Mesothelial cell of epicardium (in vitro differentiated cells): Measurements from ENCODE around the gene STPG4. TPM values are rescaled to one million over a fixed set of nuclear protein-coding genes. Genes with fewer than 3 reads are reported as not detected.

ENCODE experiments used
- DNase-seq, 2 experiments: peaks; one replicate each; pipeline ENCODE4 v3.0.0; 2021; ENCODE audit warnings: low spot score in 2 of 2; ENCODE audit not compliant: unreplicated experiment in 2 of 2
- H3K27ac Mint-ChIP-seq: 2 replicates; pipeline ENCODE4 v1.8.0; 2021; ENCODE audit warnings: mixed read lengths
- H3K27me3 Mint-ChIP-seq: 2 replicates; pipeline ENCODE4 v1.8.0; 2021; ENCODE audit warnings: low read depth, mixed read lengths
- H3K36me3 Mint-ChIP-seq: 2 replicates; pipeline ENCODE4 v1.8.0; 2021; ENCODE audit warnings: mixed read lengths
- H3K4me1 Mint-ChIP-seq: 2 replicates; pipeline ENCODE4 v1.8.0; 2021; ENCODE audit warnings: mixed read lengths
- H3K4me3 Mint-ChIP-seq: 2 replicates; pipeline ENCODE4 v1.8.0; 2021; ENCODE audit warnings: mild to moderate bottlenecking, moderate library complexity, mixed read lengths
- H3K9me3 Mint-ChIP-seq: 2 replicates; pipeline ENCODE4 v1.8.0; 2021; ENCODE audit warnings: mixed read lengths
- CTCF ChIP-seq: fragments of 200-600 bp; sonication (generic); IDR thresholded peaks from one replicate; pipeline ENCODE4 v1.5.0; 2021; ENCODE audit warnings: antibody characterized with exemption; ENCODE audit not compliant: unreplicated experiment
- total RNA-seq: library from RNA; stranded (reverse); gene quantifications from 3 replicates; pipeline ENCODE4 v1.2.1, GENCODE V29; 2021

Gene STPG4
- total RNA-seq, 1 donor from 2014 or later: not detected

- Mint-ChIP-seq H3K27ac (no peak overlapping the region), H3K36me3 (peaks cover 39% of the 10 kb centered on the region), H3K27me3 (no peaks in the 10 kb centered on the region), H3K4me3 (no peak overlapping the region), H3K4me1 (no peaks in the 10 kb centered on the region), H3K9me3 (peaks cover 24% of the 10 kb centered on the region)
- no peak for DNase-seq
- TF ChIP-seq CTCF: no peak
These were observed 13.6 kb downstream of the STPG4 start for GRCh38 chr2:47141520-47141919.

DNA sequence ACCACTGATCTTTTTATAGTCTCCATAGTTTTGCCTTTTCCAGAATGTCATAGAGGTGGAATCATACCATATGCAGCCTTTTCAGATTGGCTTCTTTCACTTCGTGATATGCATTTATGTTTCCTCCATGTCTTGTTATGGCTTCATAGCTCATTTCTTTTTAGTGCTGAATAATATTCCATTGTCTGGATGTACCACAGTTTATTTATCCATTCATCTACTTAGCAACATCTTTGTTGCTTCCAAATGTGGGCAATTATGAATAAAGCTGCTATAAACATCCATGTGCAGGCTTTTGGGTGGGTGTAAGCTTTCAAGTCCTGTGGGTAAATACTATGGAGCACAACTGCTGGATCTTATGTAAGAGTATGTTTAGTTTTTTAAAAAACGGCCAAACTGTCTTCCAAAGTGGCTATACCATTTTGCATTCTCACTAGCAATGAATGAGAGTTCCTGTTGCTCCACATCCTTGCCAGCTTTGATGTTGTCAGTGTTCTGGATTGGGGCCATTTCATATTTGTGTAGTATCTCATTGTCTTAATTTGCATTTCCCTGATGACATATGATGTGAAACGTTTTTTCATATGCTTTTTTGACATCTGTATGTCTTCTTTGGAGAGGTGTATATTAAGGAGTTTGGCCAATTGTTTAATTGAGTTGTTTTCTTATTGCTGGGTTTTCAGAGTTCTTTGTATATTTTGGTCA lies 20.6 kb downstream of the STPG4 start:
- Mint-ChIP-seq H3K27me3 (no peaks in the 10 kb centered on the region), H3K27ac (no peak overlapping the region), H3K4me1 (peaks cover 5% of the 10 kb centered on the region), H3K36me3 (peaks cover 30% of the 10 kb centered on the region), H3K9me3 (peaks cover 44% of the 10 kb centered on the region), H3K4me3 (no peak overlapping the region)
- no peak for TF ChIP-seq CTCF
- no peak for DNase-seq

DNA sequence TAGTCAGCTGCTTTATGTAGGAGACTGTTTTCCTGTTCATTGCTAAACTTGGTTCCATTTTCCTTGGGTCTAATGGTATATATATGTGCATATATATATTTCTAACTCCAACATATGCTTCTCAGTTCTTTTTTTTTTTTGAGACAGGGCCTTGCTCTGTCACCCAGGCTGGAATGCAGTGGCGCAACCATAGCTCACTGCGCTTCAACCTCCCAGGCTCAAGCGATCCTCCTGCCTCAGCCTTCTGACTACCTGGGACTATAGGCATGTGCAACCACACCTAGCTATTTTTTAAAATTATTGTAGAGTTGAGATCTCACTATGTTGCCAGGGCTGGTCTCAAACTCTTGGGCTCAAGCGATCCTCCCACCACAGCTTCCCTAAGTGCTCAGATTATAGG lies 22.1 kb downstream of the STPG4 start:
- H3K36me3 Mint-ChIP-seq: peaks cover 21% of the 10 kb centered on the region
- no peak overlapping the region for H3K4me3 Mint-ChIP-seq
- TF ChIP-seq CTCF: no peak
- no peak overlapping the region for H3K27ac Mint-ChIP-seq
- peaks cover 35% of the 10 kb centered on the region for H3K9me3 Mint-ChIP-seq
- peaks cover 7% of the 10 kb centered on the region for H3K4me1 Mint-ChIP-seq
- no peaks in the 10 kb centered on the region for H3K27me3 Mint-ChIP-seq
- no peak for DNase-seq

GRCh38 chr2:47129191-47129706 lies 25.9 kb downstream of the STPG4 start:
- no peak for DNase-seq
- no peak for TF ChIP-seq CTCF
- H3K27me3 Mint-ChIP-seq: no peaks in the 10 kb centered on the region
- H3K4me1 Mint-ChIP-seq: peaks cover 7% of the 10 kb centered on the region
- H3K27ac Mint-ChIP-seq: no peak overlapping the region
- no peak overlapping the region for H3K4me3 Mint-ChIP-seq
- peaks cover 13% of the 10 kb centered on the region for H3K36me3 Mint-ChIP-seq
- H3K9me3 Mint-ChIP-seq: peaks cover 32% of the 10 kb centered on the region

- Mint-ChIP-seq H3K36me3 (peaks cover 13% of the 10 kb centered on the region), H3K27me3 (no peaks in the 10 kb centered on the region), H3K4me3 (no peak overlapping the region), H3K27ac (no peak overlapping the region), H3K4me1 (peaks cover 7% of the 10 kb centered on the region), H3K9me3 (peaks cover 30% of the 10 kb centered on the region)
- no peak for TF ChIP-seq CTCF
- DNase-seq: no peak
These were observed 26.4 kb downstream of the STPG4 start for GRCh38 chr2:47128705-47129104.
